ENCODE measurements around the gene SLC7A5. TPM values are rescaled to one million over a fixed set of nuclear protein-coding genes. Genes with fewer than 3 reads are reported as not detected.
"Not testable (repeated sequence)": the region's sequence is repeated elsewhere in the genome, so short reads cannot be mapped to it uniquely, and the experiment has no call there.

Gene SLC7A5
- polyA plus RNA-seq, 1 donor = 12.7 TPM

DNA sequence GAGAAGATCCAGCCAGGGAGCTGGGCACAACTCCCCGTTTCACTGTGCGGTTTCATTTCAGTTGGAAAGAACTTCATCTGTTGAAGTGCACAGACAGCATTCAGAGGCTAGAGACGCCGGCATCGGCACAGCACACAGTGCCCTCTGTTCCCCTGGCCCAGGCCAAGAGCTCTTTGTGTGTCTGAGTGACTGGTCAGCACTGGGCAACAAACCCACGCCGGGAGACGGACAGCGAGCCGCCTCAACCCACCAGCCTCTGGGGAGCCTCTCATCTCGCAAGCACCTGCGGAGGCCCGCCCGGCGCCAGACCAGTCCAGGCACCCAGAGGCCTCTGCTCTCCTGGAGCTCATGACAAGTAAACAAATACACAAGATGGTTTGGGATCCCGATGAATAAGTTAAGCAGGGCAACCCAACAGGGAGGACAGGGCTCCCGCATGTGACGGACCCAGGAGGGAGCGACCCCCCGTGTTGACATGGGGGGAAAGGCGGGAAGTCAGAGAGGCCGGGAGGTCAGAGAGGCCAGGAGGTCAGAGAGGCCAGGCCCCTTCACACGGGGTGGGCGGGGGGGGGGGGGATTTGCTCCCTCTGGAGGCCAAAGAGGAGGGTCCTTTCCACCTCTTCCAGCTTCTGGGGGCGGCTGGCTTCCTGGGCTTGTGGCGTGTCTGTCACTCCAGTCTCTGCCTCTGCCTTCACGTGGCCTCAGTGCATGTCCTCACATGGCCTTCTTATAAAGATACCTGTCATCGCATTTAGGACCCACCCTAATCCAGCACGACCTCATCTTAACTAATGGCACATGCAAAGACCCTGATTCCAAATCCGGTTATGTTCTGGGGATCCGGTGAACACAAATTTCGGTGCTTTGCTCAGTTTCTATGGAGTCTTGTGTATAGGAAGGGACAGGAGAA is 77.8 kb downstream of the SLC7A5 start:
- no peak for DNase-seq

DNA sequence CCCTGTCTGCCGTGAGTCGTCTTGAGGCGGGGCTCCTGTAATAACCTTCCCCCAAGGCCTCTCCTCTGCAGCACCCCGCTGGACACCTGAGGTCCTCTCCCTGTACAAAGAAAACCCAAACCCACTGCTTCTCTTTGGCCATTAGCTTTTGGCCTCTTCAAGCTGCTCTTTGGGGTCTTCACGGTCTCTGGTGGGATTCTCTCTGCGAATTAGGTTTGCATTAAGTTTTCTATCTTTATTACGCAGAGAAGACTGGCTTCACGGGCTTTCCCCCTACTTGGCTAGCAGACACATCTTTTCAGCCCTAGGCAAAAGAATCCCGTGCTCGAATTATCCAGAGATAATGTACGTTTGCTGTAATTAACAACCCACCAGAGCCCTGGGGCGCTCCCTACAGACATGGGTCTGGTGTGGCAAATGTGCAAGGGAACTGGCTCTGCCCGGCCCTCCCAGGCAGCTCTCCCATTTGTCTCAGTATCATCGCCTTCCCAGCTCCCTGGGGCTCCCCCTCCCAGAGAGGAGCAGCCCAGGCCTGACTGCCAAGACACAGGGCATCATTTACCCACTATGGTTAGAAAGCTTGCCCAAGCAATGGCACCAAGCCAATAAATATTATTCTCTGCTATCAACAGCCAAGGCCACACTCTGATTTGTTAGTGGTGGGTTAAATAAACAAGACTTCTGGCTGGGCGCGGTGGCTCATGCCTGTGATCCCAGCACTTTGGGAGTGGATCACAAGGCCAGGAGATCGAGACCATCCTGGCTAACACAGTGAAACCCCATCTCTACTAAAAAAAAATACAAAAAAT is 78.8 kb downstream of the SLC7A5 start:
- DNase-seq = no peak

- no peak for DNase-seq
These were observed 79.6 kb downstream of the SLC7A5 start for GRCh38 chr16:87789437-87790291.

GRCh38 chr16:87788730-87789436 is 80.4 kb downstream of the SLC7A5 start:
- not testable (repeated sequence) for DNase-seq

DNA sequence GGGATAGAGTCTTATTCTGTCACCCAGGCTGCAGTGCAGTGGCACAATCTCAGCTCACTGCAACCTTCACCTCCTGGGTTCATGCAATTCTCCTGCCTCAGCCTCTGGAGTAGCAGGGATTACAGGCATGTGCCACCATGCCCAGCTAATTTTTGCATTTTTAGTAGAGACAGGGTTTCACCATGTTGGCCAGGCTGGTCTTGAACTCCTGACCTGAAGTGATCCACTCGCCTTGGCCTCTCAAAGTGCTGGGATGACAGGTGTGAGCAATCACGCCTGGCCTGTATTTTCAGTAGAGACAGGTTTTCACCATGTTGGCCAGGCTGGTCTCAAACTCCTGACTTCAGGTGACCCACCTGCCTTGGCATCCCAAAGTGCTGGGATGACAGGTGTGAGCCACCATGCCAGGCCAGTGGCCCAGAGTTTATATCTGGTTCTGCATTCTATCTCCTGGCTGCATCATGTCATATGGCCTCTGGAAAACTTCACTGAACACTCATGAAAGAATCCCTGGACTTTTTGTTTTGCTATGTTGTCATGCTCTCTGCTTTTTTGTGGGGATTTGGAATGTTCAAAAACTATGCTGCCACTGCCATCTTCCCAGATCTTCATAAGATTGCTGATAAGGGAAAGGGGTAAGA is 81.7 kb downstream of the SLC7A5 start:
- DNase-seq = not testable (repeated sequence)

GRCh38 chr16:87784812-87785211 is 84.5 kb downstream of the SLC7A5 start:
- no peak for DNase-seq

DNA sequence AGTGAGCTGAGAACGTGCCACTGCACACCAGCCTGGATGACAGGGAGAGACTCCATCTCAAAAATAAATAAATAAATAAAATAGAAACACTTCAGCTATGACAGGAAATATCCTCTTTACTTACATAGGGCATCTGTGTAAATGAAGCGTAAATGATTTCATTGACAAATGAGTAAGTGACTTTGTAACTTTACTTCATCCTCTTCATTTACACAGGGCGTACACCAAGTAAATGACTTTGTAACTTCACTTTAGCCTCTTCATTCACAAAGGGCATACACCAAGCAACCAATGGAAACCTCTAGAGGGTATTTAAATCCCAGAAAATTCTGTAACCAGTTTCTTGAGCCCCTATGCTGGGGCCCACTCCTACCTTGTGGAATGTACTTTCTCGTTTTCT is 87.3 kb downstream of the SLC7A5 start:
- DNase-seq = no peak

DNA sequence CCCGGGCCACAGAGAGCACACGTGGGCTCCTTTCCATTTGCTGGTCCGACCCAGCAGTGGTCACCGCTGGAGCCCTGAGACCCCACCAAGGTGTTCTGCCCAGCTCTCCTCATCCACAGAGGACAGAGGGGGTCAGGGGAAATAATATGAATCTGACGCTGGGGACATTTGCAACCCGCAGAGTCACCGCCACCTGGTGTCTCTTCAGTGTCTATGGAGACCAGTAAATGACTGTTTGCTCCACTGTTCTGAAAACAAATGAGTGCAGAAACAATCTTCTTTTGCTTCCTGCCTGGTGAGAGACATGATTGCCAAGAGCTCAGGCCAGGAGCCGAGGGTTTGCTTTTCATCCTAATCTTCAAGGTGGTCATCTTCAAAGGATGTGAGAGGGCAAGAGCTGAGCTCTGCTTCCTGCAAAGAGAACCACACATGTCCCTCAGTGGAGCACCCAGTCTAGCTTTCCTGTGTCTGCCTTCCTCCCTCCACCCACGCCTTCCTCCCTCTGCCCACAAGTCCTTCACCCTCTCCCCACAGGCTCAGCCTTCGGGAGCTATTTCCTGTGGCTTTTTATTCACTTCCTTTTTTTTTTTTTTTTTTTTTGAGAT is 88.8 kb downstream of the SLC7A5 start:
- no peak for DNase-seq

Other genes with a start within 250 kb of the SLC7A5 start
- gene KLHDC4, start 103.5 kb downstream of the SLC7A5 start, polyA plus RNA-seq (ENCODE audit: insufficient read length) = 32.5 TPM
- gene CA5A, start 67.0 kb upstream of the SLC7A5 start, polyA plus RNA-seq (ENCODE audit: insufficient read length) = 0.18 TPM
- gene BANP, start 81.9 kb upstream of the SLC7A5 start, polyA plus RNA-seq (ENCODE audit: insufficient read length) = 16.9 TPM

Measured in hindlimb muscle (tissue), 1 donor.